Activated CD4-positive, alpha-beta T cell treated with anti-CD3 and anti-CD28 coated beads, Interleukin-2, Interleukin-6, amounts not matched to agents 100 ng/mL and 50 ng/mL, durations not matched to agents 16 hours and 8 hours (primary cell): ENCODE results near the gene RSPO1.
"Not testable (repeated sequence)": the region's sequence is repeated elsewhere in the genome, so short reads cannot be mapped to it uniquely, and the experiment has no call there.

Experiments
- DNase-seq: peaks from one replicate; pipeline ENCODE4 v3.0.0-alpha.2; 2020

RSPO1 gene, protein sequence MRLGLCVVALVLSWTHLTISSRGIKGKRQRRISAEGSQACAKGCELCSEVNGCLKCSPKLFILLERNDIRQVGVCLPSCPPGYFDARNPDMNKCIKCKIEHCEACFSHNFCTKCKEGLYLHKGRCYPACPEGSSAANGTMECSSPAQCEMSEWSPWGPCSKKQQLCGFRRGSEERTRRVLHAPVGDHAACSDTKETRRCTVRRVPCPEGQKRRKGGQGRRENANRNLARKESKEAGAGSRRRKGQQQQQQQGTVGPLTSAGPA

DNA sequence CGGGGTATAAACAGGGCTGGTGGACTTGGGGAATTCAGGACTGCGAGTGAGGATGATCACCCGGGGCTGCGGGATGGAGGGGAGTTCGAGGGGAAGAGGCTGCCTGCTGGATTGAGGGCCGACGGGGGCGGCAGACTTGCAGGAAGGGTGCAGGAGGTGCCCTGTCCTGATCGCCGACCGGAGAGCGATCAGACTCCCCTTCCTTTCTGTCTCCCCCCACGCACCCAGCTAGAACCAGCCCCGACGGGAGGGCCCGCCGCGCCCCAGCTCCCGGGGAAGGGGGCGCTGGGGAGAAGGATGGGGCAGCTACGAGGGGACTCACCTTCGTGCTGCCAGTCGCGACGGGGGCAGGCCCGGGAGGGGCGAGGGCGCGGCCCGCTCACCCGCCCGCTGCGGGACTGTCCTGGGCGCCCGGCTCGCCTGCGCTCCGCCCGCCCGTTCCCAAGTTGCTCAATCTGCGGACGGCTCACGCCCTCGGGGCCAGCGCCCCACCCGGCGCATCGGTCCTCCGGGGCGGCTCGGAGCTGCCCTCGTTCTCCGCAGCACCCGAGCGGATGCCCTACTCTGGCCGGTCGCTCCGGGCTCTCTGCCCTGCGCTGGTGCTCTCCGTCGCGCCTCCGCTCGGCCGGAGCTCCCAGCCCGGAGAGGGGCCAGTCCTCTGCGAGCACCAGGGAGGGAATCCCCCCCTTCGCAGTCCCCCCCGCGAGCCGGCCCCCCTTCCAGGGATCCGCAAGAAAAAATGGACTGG, at the start of gene RSPO1:
Gene RSPO1 (minus strand): TSS at position 649 of the 748 bp plus-strand sequence. CDS start 5,231 bp downstream, outside the sequence.
- DNase-seq, result no peak

DNA sequence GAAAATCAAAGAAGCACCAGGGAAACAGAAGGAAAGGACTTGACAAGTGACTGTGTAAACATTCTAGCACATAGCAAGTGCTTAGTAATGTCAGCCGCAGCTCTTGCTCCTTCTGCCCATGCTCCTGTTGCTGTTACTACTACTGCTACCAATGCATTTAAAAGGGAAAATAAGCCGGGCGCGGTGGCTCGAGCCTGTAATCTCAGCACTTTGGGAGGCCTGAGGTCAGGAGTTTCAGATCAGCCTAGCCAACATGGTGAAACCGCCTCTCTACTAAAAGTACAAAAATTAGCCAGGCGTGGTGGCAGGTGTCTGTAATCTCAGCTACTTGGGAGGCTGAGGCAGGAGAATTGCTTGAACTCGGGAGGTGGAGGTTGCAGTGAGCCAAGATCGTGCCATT, 49.5 kb upstream of the RSPO1 start:
- DNase-seq, result not testable (repeated sequence)

DNA sequence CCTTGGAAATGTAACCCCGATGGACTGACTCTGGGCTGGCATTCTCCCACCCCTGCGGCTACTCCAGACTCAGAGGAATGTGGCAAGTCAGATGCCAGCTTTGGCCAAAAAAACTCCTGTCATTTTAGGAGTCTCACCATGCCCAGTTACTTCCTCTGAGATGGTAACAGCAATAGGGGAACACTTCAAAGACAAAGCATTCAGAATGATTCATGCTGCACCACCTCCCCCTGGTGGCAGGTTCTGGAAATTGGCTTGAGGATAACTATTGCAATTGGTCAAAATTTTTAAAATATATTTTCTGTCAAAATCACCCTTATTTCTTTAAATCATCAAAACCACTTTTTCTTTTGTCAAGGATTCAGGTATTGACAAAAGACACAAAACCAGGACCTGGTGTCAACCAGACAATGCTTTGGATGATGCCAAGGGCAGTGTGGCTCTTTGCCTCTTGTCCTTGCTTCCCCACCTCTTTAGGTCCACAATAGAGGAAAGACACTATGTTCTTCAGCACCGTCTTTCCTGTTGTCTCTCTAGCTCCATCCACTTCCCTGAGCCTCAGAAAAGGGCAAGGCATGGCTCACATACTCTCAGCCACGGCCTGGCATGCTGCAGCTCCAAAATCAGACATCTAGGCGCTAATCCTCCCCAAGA, 47.8 kb upstream of the RSPO1 start:
- DNase-seq, result peak; percentile 80

DNA sequence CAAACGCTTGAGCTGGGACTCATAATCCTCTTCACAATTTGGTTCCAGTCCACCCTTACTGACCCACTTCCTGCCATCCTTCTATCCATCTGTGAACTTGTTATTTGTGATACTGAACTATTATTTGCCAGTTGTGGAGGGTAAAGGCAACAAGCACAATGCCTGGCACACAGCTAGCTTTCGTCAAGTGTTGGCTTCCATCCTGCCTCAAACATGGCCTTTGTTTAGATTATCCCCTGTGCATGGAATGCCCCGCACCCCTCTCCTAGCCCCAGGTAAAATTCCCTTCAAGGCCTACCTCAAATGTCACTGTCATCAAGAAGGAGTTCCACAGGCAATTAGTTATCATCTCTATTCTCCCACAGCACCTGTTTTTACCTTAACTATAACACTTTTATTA, 46.2 kb upstream of the RSPO1 start:
- no peak for DNase-seq

DNA sequence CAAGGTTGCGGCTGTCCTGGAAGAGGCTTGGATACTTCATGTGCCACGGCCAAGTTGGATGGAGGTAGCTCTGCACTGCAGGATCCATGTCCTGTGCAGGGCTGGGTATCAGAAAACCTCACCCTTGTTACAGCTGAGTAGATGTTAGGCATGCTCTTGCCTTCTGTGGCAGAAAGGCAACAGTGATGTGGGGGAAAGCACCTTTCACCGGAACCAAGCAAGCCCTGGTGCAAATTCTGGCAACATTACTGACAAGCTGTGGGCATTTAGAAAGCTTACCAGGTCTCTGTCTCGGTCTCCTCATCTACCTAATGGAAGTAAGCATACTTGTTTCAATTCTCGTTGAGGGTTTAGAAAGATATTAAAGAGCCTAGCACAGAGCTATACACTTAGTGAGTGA, 43.1 kb upstream of the RSPO1 start:
- no peak for DNase-seq

DNA sequence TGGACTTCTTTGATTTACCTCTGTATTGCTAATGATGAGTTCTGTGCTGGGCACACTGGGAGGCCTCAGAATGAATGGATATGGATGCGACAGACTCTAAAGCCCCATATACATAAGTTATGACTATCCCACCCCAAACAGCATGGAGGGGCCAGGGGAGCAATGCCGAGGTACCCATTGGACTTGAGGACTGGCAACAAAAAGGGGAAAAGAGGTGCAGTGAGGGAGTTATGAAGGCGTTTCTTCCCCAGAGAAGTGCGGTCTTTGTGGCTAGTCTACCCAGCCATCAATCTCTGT, 42.4 kb upstream of the RSPO1 start:
- DNase-seq, result no peak

DNA sequence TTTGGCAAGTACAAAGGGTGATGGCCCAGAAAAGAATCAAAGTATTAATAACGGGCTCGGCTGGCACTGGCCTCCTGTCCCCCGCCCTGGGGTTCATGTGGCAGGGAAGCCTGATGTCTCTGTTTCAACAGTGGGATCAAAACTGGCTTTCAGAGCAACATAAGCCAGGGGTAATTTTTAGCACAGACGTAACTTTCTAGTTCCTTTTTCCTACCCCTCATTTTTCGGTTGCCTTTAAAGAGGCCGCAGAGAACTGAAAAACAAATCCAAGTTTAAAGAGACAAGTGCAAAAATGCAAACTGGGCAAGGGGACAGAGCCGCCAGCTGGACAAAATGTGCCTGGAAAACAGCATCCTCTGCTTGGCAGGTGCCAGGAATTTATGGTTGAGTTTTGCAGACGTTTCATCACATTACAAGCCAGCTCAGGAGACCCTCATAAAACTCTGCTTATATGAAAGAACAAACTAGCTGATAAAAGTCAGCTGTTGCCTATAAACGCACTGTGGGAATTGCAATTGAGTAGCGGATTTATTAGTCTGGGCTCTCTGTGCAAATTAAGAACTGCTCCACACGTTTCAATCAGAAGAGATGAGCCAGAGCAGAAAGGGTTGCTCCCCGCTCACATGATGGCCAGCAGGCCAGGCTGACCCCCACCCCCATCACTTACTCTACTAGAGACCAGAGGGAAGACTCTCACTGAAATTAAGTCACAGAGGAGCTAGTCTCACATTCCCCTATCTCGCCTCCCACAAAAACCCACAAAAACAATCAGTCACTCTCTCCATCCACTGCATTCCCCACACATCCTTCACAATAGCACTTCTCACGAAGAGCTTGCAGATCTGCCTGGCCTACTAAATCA, 41.8 kb upstream of the RSPO1 start:
- no peak for DNase-seq

DNA sequence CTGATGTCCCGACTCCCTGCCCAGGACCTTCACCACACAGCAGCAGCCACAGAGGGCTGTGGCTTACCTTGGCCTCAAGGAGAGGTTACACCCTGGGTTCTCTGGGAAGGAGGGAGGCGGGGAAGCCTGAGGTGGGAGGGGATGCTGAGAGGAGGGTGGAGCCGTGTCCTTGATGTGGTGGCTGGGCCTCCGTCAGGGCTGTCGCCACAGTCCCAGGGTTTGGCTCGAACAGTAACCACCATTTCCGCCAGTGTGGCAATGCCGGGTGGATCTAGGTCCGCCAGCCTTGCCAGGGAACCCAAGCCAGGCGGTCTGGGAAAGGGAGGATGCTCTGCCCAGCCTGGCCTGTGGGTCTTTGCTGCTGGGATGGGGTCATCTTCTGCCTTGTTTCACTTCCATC, 39.2 kb upstream of the RSPO1 start:
- DNase-seq, result no peak

DNA sequence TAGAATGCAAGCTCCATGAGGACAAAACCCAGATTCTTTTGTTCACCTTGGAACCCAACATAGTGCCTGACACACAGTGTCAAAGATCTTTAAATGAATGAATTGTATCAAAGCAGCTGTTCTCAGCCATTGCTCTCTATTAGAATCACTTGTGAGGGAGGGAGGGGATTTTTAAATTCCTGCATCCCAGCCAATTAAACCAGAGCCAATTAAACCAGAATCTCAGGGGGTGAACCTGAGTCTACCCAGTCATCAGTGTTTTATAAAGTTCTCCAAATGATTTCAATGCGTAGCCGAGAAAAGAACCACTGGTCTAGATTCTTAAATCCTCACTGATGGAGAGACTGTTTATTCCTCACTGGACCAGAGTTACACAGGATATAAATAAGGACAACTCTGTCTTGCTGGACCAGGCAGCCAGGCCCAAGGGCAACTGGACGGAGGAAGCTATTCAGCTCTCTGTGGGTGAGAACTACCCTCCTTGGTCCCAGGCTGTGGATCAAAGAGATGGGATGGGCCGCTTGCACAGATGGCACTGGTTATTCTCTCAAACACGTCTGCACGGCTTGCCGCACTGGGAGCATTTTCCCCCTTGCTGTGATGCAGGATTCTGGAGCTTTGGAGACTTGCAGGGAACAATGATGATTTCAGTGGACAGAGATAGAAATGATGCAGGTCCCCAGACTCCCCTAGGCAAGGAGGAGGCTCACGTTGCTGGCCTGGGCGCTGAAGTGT, 37.6 kb upstream of the RSPO1 start:
- DNase-seq, result no peak

DNA sequence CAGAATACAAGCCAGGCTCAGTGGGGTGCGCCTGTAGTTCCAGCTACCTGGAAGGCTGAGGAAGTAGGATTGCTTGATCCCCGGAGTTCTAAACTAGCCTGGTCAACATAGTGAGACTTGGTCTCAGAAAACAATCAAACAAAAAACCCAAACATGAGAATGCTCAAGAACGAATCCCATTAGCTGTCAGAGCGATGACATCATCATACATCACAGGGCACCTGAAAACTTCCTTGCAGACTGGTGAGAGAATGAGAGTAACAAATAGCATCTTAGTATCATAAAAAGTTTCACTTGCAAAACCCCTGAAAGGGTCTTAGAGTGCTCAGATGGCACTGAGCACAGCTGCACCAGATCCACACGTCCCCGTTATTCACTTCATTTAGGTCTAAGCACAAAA, 36.6 kb upstream of the RSPO1 start:
- no peak for DNase-seq

DNA sequence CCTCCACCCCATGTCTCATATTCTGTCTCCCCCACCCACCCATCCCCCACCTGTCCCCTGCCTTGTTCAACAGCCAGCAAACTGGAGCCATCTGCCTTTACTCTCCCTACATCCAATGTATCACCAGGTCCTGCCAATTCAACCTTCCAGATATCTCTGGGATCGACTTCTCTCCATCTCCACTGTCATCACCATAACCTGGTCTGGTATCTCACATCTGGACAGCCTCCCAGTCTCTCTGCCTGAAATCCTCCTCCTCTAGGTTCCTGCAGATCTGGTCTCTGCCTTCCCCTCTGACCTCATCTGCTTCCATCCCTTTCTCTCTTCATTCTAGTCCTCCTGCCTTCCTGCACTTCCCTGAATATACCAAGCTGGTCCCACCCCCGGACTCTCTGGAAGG, 35.4 kb upstream of the RSPO1 start:
- DNase-seq, result no peak

DNA sequence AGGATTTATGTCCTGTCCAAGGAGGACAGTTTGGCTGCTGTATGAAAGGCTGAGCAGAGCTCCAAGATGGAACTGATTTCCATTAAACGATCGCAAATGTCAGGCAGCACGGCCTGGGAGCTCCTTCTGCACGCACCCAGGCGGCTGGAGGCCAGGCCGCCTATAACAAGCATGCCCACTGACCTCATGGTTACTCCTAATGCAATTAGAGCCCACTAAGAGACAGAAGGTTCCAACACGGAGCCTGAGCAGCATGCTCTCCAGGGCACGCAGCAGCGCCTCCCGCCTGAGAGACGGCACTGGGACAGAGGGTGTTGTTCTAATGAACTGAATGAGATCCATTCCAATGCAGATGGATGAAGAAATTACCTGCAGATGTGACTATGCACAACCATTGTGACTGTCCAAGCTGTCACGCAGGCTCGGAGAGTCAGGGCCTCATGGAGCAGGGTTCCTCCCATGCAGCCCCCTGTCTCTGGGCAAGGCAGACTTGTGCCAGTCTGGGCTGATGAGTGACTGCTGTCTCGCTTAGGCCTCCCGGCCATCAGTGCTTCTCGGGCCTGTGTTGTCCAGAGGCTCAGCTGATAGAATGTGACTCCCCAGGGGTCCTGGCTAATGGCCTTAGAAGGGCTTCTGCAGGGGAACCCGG, 32.5 kb upstream of the RSPO1 start:
- no peak for DNase-seq

DNA sequence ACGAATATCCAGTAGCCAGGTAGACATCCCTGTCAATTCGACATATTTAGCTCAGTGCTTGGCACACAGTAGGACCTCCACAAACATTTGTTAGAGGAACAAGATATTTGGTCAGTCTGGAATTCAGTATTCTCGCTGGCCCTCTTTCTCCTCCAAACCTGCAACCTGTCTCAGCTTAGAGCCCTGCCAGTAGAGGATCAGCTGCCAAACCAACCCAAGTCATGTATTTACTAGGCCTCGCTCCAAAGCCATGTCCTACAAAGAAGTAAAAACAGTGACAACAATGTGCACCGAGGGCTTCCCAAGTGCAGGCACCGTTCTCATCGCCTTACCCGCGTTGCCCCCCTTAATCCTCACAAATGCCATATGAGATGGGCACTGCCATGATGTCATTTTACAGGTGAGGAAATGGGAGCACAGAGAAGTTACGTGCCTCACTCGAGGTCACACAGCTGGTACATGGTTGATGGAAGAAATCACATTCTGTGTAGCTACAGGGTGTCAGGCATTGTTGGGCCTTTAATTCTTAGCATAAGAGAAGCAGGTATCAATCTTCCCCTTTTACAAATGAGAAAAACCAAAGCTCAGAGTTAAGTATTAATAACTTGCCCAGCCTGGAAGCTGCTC, 31.7 kb upstream of the RSPO1 start:
- no peak for DNase-seq

DNA sequence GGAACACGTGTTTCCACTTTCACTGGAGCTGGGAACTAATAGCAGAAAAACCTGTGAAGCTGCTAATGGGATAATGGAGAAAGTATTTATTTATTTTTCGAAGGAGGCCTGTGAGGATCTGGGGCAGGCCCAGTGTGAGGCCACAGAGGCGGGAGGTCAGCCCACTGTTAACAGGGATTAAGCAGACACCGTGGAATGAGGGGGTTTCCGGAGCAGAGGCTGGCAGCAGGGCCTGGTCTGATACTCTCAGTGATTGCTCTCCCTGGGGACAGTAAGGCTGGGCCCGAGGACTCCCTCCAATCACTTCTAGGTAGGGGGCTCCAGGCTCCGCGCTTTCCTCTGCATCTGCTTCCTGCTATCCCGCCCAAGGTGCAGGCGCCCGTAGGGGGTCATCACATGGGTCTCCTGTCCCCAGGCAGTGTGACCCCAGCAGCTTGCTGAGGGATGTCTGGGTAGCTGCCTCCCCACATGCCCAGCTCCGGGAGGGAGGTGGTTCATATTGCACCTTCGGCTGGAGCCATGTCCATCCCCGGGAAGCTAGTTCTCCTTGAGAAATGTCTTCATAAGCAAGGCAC, 28.8 kb upstream of the RSPO1 start:
- no peak for DNase-seq

DNA sequence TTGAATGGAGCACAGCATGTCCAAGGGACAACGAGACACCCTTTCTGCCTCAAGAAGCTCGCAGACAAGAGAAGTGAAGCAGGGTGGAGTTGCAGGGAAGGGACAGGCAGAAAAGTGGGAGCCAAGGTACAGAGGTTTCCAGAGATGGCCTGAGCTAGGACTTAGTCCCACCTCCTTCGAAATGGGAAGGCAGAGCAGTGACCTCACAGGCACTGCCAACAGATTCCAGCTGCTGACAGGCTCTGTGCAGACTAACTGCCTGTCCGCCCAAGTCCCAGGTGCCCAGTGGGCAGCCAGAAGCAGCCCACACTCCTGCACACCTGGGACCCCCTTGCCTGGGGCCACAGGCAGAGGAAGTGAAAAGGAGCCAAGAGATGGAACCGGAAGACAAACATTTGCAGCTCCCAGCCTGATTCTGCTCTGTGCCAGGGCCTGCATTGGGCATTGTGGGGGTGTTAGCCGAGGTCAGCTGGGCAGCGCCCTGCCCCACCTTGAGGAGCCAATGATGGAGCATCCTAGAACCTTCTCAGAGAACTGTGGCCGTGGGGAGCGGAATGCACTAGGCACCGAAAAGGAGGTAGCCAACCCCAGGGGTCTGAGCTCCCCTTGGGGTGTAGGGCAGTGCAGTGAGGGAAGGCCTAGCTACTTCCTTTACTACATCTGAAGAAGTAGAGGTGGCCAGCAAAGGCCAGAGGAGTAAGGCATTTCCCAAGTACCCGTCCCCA, 27.5 kb upstream of the RSPO1 start:
- DNase-seq, result no peak

DNA sequence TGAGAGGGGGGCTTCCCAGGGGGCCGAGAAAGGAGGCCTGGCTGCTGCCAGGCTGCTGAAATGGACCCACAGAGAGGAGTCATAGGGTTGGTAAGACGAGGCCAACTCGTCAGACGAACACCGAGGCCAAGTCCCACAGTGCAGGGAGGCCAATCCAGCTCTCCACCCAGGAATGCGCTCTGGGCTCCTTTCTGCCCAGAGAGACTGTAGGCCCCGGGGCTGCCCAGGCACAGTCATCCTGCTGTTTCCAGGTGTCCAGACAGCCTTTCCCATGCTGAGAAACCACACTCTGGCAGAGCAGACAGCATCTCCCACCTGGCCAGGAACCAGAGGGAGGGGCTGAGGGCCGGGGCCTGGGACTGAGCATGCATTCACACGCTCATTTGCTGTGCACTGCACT, 26.7 kb upstream of the RSPO1 start:
- no peak for DNase-seq

DNA sequence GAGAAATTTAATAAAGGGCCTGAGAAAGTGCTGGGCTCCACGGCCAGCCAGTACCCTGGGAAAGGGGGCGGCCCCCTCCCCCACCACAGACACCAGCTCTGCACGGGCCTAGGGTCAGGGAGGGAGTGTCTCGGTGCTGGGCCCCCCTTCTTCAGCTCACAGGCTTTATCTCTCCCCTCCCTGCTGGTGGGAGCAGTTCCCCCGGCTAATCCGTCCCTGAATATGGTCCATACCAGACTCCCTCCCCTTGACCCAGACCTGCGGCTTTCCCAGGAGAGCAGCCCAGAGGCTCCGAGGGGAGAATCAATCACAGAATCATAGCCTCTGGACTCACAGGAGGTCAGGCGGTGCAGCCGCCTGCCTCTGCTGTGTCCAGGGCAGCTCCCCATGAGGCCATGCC, 26.0 kb upstream of the RSPO1 start:
- no peak for DNase-seq

DNA sequence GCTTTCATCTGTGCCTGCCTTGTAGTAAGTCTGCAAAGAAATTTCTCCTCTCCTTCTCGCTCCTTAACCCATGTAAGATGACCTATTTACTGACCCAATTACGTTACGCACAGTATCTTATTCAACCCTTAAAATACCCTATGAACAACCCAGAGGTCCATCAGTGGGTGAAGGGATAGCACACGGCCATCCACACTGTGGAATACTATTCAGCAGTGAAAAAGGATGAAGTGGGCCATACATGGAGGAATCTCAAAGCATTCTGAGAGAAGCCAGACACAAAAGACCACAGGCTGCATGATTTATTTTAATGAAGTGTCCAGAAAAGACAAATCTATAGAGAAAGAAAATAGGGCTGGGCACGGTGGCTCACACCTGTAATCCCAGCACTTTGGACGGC, 23.8 kb upstream of the RSPO1 start:
- no peak for DNase-seq

DNA sequence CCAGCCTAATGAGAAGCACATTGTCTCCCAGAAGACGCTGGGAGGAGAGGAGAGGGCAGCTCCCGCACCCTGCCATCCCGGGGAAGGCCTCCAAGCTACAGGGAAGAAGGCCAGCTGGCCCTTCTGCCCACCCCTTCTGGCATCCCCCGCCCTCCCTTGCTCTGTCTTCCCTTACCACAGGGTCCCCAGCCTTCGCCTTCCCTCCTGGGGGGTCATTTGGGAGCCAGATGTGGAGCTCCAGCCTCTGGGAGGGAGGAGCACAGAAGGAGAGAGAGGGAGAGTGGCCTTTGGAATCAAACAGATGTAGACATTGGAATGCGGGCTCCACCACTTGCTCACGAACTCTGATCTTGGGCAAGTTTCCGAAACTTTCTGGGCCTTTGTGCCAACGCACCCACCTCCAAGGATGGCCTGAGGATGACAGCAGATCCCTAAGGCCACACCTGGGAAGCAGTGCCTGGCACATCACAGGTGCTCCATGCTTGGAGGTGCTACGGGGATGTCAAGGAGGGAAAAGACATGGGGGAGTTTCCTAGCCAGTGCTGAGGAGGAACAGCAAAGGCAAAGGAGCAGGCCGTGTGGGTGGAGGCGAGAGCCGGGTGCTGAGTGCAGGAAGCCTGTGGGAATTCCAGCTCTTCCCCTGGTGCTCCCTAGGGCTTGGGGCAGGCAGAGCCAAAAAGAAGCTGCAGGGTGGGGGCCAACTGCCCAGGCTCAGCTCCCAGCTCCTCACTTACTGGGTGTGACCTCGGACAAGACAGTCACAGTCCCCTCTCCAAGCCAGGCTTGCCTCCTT, 23.1 kb upstream of the RSPO1 start:
- no peak for DNase-seq

DNA sequence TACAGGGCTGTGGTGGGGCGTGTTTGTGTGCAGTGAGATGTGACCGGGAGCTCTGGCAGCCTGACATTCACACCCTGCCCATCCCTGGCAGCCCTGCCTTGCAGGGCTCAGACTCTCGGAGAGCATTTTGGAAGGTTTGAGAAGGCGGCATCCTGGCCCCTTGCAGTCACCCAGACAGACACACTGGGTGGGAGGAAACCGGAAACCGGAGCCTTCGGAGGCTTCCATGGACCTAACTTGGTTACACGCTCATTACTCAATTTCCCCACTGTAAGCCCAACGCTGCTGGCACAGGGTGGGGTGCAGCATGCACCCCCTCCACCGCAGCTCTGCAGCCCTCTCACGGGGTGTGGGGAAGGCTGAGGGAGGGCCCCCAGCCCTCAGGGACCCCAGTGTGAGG, 22.2 kb upstream of the RSPO1 start:
- no peak for DNase-seq
